Stimulated activated CD4-positive, alpha-beta T cell treated with anti-CD3 and anti-CD28 coated beads, Interleukin-1b, Interleukin-23, amount 100 ng/mL, for 4 hours (primary cell): ENCODE measurements around the gene PSAPL1.

ENCODE experiments used
- DNase-seq, 2 donors: peaks; one replicate each; pipeline ENCODE4 v3.0.0-alpha.2; 2020; ENCODE audit warnings: low read depth in 2 of 2

PSAPL1 gene

DNA sequence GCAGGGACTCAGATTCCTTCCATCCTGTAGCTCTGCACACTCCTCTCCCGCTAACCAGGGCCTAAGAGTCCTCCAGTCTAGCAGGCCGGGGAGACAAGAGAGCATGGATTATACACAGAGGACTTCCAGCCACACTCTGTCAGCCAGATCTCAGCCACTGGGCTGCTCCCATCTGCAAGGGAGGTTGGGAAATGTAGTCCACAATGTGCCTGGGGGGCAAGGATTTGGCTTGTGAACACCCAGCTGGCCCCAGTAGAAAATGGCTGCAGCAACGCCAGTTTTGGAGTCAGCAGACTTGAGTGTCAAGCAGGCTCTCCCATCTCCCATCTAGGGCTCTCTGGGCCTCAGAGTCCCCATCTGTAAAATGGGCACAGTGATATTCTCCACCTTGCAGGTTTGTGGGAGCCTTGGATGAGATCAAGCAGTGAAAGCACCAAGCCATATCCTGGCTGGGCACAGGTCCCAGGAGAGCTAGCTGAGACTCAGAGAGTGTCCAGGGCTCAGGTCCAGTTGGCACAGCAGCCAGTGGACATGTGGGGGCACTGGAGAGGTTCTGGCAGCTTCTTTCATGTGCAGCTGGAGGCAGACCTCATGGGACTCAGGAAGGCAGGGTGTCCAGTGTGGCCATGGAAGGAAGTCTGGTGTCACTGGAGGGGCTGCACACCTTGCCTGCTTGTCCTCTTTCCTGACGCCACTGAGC, 14.6 kb downstream of the PSAPL1 start:
- no peak for DNase-seq

DNA sequence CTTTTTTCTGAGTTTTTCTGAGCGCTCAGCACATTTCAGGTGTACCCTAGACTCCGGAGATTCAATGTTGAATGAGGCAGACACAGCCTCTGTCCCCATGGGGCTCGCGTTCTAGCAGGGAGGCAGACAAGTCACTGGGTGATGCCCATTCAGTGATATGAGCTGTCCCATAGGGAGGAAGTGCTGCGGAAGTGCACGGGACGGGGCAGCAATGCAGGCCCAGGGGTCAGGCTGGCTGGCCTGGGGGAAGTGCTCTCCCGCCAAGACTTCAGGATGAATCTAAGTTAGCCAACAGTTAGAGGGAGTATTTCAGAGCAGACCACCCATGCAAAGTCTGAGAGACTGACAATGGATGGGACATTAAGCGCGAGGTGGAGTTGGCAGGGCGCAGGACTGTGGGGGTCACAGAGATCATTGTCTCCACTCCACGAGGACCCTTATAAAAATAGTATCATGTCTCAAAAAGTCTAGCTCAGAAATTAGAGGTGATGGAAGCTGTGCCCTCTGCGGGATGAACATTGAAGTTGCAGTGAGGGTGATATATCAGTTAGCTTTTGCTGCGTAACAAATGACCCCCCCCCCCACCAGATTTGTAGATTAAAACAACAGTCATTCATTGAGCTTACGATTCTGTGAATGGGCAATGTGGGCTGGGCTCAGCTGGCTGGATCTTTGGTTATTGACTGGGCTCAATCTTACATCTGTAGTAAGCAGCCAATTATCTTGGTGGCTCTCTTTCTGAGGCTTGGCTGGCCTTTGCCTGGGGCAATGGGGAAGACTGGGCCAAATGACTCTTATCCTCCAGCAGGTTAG, 16.4 kb downstream of the PSAPL1 start:
- DNase-seq: no peak

DNA sequence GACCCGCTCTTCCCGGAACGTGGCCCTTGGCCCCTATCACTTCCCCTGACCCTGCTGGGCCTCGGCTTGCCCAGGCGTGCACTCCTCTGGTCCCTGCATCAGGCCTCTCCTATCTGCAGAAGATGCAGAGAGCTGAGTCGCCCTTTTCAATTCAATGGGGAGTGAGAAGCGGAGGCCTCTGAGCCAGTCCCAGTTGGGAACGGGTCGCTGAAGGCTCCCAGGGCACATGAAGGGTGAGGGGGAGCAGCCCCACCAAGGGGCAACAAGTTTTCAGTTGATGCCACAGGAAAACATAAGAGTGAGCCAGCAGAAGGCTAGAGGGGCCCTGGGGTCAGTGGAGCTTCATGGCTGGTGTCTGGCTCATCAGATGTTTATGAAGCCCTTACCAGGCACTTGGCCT, 17.1 kb downstream of the PSAPL1 start:
- no peak for DNase-seq

DNA sequence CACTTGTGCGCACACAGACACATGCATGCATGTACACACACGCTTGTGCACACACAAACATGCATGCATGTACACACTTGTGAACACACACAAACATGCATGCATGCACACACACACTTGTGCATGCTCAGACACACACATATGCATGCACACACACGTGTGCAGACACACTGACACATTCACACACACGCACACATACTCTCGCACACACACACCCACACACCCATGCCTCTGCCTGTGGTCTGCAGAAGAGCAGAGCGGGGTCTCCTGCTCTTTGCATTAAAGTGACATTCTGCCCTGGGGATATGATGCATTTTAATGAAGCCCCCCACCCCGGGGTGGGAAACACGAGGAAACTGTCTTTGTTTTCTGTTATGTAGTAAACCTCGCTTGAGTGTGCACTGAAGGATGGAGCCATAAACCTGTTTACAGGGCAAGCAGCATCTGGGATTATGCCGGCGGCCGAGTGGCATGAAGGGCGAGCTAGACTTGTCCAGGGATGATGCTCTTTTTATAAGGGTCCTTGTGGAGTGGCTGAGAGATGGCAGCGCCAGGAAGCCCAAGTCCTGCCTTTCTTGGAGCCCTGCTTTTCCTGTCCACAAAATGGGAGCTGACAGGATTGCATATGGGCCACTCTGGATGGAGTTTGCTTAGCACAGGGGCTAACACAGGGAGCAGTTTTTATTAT, 17.8 kb downstream of the PSAPL1 start:
- DNase-seq: no peak

DNA sequence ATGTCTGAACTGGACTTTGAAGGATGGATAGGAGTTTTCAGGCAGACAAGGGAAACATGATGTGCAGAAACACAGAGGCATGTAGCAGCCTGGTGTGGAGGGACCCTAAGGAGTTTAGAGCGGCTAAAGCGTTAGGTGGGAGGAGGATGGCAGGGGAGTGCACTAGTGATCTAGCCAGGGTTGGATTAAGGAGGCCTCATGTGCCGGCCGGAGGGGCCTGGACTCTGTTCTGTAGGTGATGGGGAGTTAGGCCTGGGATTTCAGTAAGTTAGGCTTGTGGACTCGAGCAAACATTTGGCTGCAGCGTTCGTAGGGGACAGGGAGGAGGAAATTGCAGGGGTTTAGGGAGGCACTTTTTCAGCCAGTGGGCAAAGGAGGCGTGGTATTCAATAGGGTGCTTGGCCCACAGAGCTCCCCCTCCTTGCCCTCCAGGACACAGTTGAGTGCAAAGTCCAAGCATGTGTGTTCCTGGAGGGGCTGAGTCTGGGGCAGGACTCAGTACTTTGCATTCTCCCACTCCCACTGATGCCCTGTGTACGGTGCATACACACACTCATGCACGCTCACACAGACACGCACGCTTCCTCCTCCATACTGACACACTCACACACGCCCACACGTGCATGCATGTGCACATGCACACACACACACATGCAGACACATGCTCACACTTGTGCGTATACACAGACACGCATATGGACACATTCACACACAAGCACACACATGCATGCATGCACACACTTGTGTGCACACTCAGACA, 18.6 kb downstream of the PSAPL1 start:
- no peak for DNase-seq

DNA sequence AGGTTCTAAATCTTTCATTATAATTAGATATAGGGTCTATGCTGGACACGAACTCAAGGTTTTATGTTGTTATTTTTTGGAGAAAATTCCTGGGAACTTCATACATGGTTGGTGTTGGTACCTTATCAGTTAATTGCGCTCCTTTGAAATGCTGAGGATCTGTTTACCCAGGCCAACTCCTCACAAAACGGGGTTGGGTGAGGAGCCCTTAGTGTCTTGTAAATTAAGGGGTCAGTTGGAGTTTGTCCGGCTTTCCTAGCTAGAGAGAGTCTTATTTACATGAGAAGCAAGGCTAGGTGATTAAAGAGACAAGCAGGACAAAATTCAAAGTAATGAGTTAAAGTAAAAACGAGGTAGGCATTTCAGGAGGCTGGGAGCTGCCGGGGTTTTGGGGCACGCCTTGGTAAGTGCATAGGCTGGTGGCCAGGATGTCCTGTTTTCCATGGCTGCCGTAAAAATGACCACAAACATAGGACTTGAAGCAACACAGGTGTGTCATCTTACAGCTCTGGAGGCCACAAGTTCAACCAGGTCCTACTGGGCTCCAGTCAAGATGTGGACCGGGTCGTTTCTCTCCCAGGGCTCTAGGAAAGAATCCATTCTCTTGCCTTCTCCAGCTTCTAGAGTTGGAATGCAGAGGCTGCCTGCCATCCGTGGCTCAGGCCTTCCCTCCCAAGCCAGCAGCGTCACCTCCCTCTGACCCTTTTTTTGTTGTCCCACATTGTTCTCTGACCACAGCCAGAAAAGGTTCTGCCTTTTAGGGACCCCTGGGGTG, 19.8 kb downstream of the PSAPL1 start:
- no peak for DNase-seq

DNA sequence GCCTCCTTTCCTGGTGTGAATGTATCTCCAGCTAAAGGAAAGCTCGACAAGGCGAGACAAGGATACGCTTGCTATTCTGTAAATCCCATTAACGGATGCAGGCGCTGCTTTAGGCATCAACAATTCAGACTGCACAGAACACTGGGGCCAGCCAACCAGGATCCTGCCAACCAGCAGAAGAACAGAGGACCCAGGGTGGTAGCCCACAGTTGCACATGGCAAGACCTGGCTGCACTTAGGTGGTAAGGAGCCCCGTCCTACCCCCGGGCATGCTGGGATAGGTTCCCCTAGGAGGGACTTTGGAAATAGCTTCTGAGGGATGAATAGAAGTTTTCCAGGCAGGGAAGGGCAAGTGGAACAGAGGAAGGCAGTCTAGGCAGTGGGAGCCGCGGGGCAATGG, 20.7 kb downstream of the PSAPL1 start:
- no peak for DNase-seq

DNA sequence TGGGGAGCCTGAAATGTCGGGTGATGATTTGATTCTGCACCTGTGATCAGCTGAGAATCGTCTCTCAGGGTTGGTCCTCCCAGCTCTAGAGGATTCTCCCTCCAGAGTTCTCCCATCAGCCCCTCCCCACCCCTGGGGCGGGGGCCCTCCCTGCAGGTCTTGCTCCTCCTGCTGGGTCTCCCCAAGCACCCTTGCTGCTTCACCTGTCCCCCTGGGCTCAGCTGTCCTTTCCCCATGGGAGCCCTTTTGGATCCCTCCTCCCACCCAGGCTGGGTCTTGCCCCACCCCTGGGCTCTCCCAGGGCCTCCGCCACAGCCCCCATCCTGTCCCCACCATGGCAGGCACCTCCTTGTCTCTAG, 22.2 kb downstream of the PSAPL1 start:
- no peak for DNase-seq

DNA sequence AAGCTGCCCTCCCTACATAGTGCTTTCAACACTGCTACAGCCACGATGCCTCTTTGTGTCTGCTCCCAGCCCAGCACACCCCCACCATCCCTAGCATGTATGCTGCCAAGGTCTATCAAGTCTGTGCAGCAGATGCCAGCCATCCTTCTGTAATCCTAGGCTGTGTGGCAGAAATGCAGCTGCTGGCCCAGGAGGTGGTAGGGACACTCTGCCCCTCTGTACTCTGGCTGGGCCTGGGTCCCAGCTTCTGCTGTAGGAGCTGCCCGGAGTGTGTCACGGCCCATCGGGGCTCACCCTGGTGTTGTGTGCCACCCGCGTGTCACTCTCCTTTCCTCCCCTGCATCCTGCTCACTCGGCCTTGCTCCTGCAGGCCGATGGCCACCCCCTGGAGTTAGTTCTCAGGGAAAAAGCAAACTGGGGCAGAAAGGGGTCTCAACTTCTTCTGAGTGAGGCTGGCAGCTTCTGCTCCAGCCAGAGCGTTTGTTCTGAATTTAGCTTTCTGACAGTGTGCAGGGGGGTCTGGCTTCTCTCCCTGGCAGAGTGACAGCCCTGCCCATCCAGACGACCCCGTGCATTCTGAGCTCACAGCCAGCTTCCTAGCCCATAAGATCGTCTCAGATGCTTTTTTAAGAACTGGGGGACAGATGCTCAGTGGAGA, 22.7 kb downstream of the PSAPL1 start:
- no peak for DNase-seq

DNA sequence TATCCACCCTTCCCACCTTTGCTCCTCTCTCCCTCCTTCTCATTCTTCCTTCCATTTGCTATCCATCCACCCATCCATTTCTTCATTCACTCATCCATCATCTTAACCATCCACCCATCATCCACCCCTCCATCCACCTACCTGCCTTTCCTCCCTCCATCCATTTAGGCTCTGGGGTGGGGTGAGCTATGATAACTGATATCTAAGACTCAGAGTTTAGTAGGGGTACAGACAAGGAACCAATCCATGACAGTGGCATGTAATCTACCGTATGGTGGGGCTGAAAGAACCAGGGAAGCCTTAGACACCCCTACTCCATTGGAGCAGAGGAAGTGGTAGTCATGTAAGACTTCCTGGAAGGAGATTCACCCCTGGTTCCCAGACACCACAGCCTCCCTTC, 23.2 kb downstream of the PSAPL1 start:
- DNase-seq: no peak

DNA sequence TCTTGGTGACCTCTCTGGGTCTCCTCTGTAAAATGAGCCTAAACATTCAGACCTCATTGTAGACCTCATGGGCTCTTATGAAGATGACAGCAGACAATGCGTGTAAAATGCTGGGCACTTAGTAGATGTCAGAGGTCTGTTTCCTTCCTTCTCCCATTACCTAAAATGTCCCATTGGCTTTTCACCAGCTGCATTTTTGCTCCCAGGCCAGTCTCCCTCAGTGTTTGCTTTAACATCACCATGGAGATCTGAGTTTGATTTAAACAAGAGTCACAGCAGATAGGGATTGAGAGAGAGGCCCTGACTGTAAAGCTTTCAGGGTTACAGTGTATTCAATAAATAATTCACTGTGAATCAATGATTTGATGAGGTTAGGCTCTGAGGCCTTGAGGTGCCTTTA, 24.3 kb downstream of the PSAPL1 start:
- DNase-seq: no peak

DNA sequence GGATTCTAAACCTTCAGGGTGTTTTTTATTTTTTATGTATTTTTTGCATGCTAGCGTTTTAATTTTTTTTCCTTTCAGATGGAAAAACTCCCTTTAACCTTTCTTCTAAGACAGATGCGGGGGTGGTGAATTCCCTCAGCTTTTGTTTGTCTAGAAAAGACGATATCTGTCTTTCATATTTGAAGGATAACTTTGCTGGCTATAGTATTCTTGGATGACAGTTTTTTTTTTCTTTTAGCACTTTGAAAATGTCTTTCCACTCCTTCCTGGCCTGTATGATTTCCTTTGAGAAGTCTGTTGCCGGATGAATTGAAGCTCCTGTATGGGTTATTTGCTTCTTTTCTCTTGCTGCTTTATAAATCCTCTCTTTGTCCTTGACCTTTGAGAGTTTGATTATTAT, 26.6 kb downstream of the PSAPL1 start:
- DNase-seq: no peak

DNA sequence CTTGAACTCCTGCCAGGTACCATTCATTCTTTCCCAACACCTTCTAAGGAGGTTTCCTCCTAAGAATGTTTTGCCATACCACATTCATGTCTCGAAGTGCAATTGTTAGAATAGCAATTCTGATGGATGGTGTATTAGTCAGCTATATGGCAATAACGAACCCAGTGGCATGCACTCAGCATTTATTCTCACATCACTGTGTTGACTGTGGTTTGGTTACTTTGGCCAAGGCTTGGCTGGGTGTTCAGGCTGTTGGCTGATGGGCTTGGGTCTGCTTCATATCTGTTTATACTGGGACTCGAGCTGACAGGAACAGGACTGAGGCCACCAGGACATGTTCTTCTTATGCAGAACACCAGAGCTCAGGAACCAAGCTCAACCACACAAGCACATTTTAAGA, 31.7 kb downstream of the PSAPL1 start:
- no peak for DNase-seq

DNA sequence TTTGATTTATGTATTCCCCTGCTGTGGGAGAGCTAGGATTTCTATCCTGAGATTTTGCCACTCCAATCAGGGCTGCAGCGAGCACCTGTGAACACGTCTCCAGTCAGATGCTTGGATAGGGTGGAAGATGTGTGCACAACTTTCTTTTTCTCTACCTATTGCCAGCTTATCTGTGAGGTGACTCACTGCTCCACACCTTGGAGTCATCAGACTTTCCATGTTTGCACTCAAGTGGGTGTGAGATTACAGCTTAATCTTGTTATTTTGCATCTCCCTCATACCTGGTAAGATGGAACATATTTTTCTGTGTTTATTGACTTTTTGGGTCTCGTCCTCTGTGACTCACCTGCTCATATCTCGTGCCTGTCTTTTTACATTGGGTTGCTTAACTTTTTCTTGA, 32.2 kb downstream of the PSAPL1 start:
- DNase-seq: no peak

DNA sequence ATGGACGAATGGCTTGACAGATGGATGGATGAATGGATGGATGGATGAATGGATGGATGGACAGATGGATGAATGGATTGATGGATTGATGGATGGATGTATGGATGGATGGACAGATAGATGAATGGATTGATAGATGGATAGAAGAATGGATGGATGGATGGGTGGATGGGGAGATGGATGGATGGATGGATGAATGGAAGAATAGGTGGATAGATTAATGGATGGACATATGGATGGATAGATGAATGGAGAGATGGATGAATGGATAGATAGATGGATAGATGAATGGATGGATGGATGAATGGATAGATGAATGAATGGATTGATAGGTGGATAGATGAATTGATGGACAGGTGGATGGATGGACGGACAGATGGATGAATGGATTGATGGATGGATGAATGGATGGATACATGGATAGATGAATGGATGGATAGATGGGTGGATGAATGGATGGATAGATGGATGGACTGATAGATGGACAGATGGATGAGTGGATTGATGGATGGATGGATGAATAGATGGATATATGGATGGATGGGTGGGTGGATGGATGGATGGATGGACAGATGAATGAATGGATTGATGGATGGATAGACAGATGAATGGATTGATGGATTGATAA, 33.9 kb downstream of the PSAPL1 start:
- DNase-seq: no peak

DNA sequence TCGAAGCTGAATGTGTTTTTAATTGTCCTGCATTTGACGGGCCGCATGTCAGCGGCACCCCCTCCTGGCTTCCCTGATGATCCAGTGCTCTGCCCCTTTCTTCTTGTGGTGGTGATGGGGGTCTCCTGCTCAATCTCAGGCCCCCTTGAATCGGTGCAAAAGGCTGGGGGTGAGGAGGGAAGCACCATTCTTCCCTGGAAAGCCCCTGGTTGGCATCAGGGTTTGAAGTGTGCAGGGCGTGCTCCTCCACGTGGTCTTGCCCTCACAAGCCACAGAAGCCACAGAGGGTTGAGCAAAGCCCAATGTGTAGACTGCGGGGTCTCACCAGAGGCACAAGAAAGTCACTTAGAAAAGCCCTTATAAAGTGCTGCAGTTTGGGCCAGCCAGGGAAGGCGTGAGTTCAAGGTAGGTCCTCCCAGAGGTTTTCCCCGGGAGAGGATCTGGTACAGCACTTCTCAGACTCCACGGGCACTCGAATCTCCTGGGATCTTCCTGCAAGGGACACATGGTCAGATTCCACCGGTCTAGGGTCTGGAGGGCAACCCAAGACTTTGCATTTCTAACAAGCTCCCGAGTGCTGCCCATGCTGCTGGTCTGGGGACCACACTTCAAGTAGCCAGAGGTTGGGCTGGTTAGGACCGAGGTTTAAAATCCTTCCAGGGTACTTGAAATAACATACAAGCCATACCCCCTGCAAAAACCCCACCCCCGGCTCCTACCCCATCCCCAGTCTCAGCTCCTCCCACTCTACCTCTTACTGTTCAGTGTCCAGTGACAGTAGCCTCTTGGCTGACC, 35.1 kb downstream of the PSAPL1 start:
- no peak for DNase-seq

DNA sequence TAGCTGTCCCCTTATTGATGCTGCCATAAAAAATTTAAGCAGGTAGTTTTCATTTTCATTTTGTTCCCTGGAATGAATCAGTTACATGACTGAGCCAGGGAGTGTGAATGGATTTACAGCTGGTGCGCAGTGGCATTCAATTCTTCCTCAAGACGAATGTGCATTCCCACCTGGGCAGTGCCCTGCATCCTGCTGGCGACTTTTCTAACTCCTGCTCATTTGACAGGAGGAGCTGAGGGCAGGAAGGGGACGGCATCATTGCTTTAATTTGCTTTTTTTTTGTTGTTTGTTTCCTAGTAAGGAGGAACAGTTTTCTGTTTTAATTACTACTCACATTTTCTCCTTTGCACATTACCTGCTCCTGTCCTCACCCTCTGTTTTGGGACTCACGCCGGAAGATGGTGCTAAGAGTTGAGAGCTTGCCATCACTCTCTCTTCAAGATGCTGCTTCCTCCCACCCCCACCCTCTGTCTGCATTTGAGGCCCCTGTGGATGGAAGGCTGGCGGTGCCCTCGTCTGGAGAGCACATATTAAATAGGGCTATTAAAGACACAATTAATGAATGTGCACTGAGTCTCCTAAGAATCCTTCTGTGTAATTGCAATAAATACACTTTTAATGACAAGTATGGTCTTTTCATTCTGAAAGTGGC, 35.8 kb downstream of the PSAPL1 start:
- no peak for DNase-seq

DNA sequence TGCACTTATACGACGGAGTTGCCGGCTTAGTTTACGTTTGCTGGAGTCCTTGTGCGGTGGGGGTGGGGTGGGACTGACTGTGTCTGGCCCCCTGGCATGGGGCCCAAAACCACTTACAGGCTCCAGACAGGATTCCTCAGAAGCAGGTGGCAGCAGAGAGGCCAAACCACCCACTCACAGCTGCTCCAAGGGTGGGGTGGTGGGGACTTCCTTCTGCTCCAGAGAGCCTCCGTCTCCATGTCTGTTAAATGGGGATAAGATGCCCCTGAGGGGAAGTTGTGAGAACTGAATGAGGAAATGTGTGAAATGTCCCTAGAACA, 36.7 kb downstream of the PSAPL1 start:
- DNase-seq: no peak
